Testis (tissue), 3 donors: Measurements from ENCODE around the gene SDC3. TPM values are rescaled to one million over a fixed set of nuclear protein-coding genes. Genes with fewer than 3 reads are reported as not detected.

ENCODE experiments used
- DNase-seq: peaks from one replicate; pipeline ENCODE4 v3.0.0-alpha.2; 2019
- H3K27ac ChIP-seq, 2 donors: fragments of 200-600 bp; sonication (generic); one replicate each; pipeline ENCODE4 v1.5.1; 2019
- H3K27me3 ChIP-seq: fragments of 200-600 bp; sonication (generic); one replicate; pipeline ENCODE4 v1.5.1; 2019
- H3K36me3 ChIP-seq: fragments of 200-600 bp; sonication (generic); one replicate; pipeline ENCODE4 v1.5.1; 2017; ENCODE audit warnings: low read depth; ENCODE audit errors: missing control alignments
- H3K4me1 ChIP-seq: fragments of 200-600 bp; sonication (generic); one replicate; pipeline ENCODE4 v1.5.1; 2019
- H3K4me3 ChIP-seq, 2 donors: fragments of 200-600 bp; sonication (generic); one replicate each; pipeline ENCODE4 v1.5.1; 2017 to 2019
- H3K9me3 ChIP-seq: fragments of 200-600 bp; sonication (generic); one replicate; pipeline ENCODE4 v1.5.1; 2017
- POLR2A ChIP-seq: fragments of 450-650 bp; IDR thresholded peaks from one replicate; pipeline ENCODE4 v1.6.1; 2017; ENCODE audit warnings: antibody characterized with exemption, mild to moderate bottlenecking, moderate library complexity
- WGBS, 2 donors: methylation state at CpG; one replicate each; pipeline ENCODE4 v1.1.5; 2018; 5-methylcytosine and 5-hydroxymethylcytosine counted together
- intact Hi-C: fragments of 100-400 bp; cut with DNase I; formaldehyde crosslinking; loops from one replicate; pipeline ENCODE4 v1.15.1; 2023; ENCODE audit warnings: low total_unique reads
- polyA plus RNA-seq: library from polyadenylated mRNA; stranded (reverse); fragments of 350-450 nt; fragmentation: Illumina TruSeq; extraction: RNeasy Lipid Tissue Mini Kit (QIAGEN cat#74804); gene quantifications from one replicate; pipeline ENCODE4 v1.2.3, GENCODE V29; 2014; ENCODE audit warnings: low read depth, low replicate concordance; ENCODE audit not compliant: insufficient read depth
- total RNA-seq, 2 donors: library from RNA; depleted of rRNA; stranded (reverse); fragments of >200 nt; gene quantifications; one replicate each; pipeline ENCODE4 v1.2.3, GENCODE V29; 2016
- TF ChIP-seq, protein P1 (sequence below), 3 experiments: fragments of 450-650 bp in 2 of 3; fragments of 200-600 bp in 1 of 3; sonication (generic) in 1 of 3; IDR thresholded peaks; one replicate each; pipeline ENCODE4 v1.5.1; 2016 to 2019; ENCODE audit warnings: antibody characterized with exemption in 3 of 3, mild to moderate bottlenecking in 2 of 3, moderate library complexity in 1 of 3

Gene SDC3
- total and polyA plus RNA-seq, 3 donors from 2014 or later = 3.9 to 21.2 (median 6.9) TPM

DNA sequence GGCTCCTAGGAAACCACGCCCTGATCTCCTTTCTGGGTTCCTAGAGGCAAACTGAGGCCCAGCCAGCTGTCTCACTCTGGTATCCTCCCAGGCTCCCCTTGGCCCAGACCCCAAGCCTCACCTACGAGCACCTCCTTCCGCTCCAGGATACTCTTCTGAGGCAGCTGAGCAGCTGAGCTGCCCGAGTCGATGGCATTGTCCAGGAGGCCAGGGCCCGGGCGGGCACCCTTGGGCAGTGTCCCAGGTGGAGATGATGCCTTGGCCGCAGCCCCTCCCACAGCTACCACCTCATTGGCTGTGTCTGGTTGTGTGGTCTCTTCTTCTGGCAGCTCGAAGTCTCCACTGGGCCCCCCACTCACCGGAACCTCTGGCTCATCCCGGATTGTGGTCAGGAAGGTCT, 34.4 kb downstream of the SDC3 start:
- intact Hi-C loops = no loop called here
- no peak for DNase-seq
- 94 to 100% methylated on average over 9 to 11 of the region's 11 CpGs for WGBS, 2 donors
- Histone ChIP-seq H3K4me1 (peaks cover 3% of the 10 kb centered on the region), H3K9me3 (no peaks in the 10 kb centered on the region), H3K27ac (no peak overlapping the region), H3K4me3 (no peak overlapping the region), H3K36me3 (no peaks in the 10 kb centered on the region), H3K27me3 (no peaks in the 10 kb centered on the region)
- TF ChIP-seq, protein P1, sequence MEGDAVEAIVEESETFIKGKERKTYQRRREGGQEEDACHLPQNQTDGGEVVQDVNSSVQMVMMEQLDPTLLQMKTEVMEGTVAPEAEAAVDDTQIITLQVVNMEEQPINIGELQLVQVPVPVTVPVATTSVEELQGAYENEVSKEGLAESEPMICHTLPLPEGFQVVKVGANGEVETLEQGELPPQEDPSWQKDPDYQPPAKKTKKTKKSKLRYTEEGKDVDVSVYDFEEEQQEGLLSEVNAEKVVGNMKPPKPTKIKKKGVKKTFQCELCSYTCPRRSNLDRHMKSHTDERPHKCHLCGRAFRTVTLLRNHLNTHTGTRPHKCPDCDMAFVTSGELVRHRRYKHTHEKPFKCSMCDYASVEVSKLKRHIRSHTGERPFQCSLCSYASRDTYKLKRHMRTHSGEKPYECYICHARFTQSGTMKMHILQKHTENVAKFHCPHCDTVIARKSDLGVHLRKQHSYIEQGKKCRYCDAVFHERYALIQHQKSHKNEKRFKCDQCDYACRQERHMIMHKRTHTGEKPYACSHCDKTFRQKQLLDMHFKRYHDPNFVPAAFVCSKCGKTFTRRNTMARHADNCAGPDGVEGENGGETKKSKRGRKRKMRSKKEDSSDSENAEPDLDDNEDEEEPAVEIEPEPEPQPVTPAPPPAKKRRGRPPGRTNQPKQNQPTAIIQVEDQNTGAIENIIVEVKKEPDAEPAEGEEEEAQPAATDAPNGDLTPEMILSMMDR (IDR thresholded peaks at IDR 0.05) = no peak
- TF ChIP-seq POLR2A = no peak

DNA sequence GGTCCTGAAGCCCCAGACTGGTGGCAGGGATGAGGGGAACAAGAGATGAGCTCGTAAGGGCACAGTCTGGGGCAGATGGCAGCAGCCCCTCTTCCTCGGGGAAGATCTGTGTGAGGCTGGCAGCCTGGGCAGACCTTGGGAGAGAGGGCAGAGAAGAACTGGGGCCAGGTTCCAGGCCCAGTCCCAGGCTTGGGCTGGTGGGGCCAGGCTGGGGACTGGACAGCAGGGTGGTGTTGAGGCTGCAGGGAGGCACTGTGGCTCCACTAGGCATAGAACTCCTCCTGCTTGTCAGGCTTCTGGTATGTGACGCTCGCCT, 35.7 kb downstream of the SDC3 start:
- TF ChIP-seq, protein P1 (IDR thresholded peaks at IDR 0.05) = no peak
- no peak for TF ChIP-seq POLR2A

DNA sequence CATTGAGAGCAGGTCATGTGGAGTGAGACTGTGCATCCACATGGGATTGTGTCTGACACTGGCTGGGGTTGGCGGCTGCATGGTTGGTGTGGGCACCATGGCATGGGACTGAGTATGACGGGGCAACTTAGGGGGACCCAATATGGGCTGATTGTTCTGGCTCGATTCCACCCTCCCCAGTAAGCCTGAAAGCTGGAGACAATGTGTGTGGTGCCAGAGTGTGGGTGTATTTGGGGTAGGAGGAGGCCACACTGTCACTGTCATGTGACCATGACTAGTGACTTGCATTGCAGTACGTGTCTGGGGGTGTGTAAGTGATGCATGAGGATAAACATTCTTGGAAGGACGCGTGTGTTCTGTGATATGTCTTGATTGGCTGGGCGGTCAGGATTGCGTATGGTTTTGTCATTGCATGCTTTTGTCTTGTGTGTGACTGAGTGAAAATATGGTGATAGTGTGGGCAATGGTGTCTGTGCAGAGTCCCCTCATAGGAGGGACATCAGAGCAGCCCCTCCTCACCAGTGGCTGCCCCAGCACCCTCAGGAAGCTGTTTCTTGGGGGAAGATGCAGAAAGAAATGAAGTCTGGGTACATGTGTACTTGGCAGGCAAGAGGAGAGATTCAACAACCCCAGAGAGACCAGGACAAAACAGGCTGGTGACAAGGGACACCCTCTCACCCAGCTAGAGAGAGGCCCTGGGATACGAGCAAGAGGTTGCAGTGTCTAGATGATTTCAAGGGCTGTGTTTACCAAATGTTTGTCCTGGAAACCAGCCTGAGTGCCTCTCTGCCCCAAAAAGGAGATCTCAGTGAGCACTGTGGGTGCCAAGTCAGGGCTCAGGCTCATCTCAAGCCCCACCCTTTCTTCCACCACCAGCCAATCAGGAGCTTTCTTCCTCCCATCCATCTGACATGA, 36.3 kb downstream of the SDC3 start:
- 85 to 99% methylated on average over 8 to 9 of the region's 9 CpGs for WGBS, 2 donors
- H3K4me3 ChIP-seq = no peak overlapping the region
- no peak for DNase-seq
- intact Hi-C loops = no loop called here
- H3K27ac ChIP-seq = no peak overlapping the region
- no peaks in the 10 kb centered on the region for H3K36me3 ChIP-seq
- H3K27me3 ChIP-seq = no peaks in the 10 kb centered on the region
- no peaks in the 10 kb centered on the region for H3K9me3 ChIP-seq
- TF ChIP-seq, protein P1 (IDR thresholded peaks at IDR 0.05) = no peak
- no peak for TF ChIP-seq POLR2A
- H3K4me1 ChIP-seq = peaks cover 2% of the 10 kb centered on the region

More for the DNA sequence above, 35.7 kb downstream of the SDC3 start:
- Histone ChIP-seq H3K27ac (no peak overlapping the region), H3K4me1 (peaks cover 3% of the 10 kb centered on the region), H3K4me3 (no peak overlapping the region), H3K36me3 (no peaks in the 10 kb centered on the region), H3K27me3 (no peaks in the 10 kb centered on the region), H3K9me3 (no peaks in the 10 kb centered on the region)
- DNase-seq = no peak
- 94 to 97% methylated on average over 2 to 4 of the region's 4 CpGs for WGBS, 2 donors
- intact Hi-C loops = no loop called here

DNA sequence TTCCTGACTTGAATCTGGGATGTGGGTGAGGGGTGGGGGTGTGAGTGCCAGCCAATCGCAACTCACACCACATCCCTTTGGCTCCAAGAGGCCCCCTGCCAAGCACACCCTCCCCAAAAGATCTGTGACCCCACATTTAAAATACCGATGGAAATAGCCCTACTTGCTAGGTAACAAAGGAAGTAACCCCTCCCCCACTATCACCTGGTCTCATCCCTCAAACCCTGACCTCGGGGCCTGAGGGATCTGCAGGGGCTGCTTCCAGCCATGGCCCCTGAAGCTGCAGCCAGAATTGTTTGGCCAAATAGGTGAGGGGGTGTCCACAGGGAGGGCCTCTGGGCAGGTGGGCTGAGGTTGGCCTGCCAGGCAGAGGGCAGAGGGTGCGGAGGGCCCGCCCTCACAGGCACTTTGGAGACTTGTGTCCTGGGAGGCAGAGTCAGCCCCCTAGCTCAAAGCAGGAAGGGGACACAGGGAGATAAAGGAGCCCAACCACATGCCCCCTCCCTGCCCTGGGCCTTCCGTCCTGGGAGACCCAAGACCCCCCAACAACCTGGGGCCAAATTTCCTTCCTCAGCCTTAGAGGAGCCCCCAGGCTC, 37.2 kb downstream of the SDC3 start:
- Histone ChIP-seq H3K27me3 (no peaks in the 10 kb centered on the region), H3K9me3 (no peaks in the 10 kb centered on the region), H3K27ac (no peak overlapping the region), H3K4me1 (no peaks in the 10 kb centered on the region), H3K4me3 (no peak overlapping the region), H3K36me3 (no peaks in the 10 kb centered on the region)
- intact Hi-C loops = no loop called here
- DNase-seq = no peak
- WGBS, 2 donors = 86 to 89% methylated on average over 5 to 6 of the region's 6 CpGs
- no peak for TF ChIP-seq POLR2A

DNA sequence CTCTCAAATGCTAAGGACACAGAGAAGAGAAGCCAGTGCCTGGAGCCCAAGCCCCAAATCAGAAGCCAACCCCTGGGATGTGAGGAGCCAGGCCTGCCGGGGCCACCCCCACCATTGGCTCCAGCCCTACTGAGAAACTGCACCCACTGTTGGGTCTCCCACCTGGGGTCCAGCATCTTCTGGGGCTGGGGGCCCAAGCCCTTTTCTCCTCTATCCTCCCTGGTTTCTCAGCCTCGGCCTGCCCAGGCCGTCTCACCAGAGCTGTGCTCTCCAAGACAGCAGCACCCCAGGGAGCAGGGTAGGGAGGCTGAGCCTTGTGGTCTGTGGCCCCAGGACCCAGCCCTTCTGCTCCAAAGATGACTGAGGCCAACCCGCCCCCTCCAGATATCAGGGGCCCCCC, 37.9 kb downstream of the SDC3 start:
- Histone ChIP-seq H3K4me1 (no peaks in the 10 kb centered on the region), H3K27ac (no peak overlapping the region), H3K36me3 (no peaks in the 10 kb centered on the region), H3K27me3 (no peaks in the 10 kb centered on the region), H3K4me3 (no peak overlapping the region), H3K9me3 (no peaks in the 10 kb centered on the region)
- no peak for TF ChIP-seq POLR2A
- TF ChIP-seq, protein P1 (IDR thresholded peaks at IDR 0.05) = no peak
- intact Hi-C loops = no loop called here
- 97 to 98% methylated on average over 4 of the region's 4 CpGs for WGBS, 2 donors
- no peak for DNase-seq
